ENCODE data around the gene HCRTR1. TPM values are rescaled to one million over a fixed set of nuclear protein-coding genes. Genes with fewer than 3 reads are reported as not detected.

HCRTR1 gene
- total RNA-seq, 1 experiment from 2014 or later: not detected

DNA sequence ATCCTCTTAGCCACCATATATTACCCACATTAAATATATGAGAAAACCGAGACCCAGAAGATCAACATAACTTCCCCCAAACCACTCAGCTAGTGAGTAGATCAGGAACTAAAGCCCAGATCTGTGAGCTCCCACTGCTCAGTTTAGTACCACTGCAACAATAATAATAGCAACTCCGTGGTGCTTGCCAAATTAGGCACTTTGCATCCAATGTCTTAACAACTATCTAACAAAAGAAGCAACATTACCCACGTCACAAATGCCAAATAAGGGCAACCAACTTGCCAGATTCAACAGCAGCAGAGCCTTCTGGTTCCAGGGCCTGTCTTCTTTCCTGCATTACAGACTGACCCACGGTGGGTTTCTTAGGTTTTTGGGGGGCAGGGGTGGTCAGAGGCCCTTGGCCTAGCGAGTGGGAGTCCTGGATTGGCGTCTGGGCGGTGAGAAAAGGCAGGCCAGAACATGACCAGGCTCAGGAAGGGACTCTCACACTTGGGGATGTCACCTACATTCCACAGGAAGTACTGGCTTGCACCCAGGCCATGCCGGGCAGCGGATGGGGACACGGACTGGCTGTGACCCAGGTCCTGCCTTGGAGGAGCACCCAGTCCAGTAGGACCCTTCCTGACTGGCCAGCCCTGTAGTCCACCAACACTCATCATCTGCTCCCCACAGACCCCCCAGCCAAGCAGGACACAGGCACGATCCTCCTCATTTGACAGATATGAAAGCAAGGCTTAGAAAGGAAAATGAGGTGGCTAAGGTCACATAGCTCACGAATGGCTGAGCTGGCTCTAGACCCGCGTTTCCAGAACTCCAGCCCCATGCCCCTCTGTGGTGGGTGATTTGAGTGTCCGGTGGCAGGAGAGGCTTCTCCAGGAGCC lies 4.6 kb downstream of the HCRTR1 start:
- H3K27me3 ChIP-seq (ENCODE audit: insufficient read depth, low read depth): no peaks in the 10 kb centered on the region
- no peaks in the 10 kb centered on the region for H3K79me2 ChIP-seq (ENCODE audit: low read depth)
- no peaks in the 10 kb centered on the region for H3K4me1 ChIP-seq (replicated peaks; ENCODE audit: insufficient read depth)
- H3K4me3 ChIP-seq: no peak overlapping the region
- H3K36me3 ChIP-seq (ENCODE audit: low read depth): no peaks in the 10 kb centered on the region
- TF ChIP-seq, protein P1, sequence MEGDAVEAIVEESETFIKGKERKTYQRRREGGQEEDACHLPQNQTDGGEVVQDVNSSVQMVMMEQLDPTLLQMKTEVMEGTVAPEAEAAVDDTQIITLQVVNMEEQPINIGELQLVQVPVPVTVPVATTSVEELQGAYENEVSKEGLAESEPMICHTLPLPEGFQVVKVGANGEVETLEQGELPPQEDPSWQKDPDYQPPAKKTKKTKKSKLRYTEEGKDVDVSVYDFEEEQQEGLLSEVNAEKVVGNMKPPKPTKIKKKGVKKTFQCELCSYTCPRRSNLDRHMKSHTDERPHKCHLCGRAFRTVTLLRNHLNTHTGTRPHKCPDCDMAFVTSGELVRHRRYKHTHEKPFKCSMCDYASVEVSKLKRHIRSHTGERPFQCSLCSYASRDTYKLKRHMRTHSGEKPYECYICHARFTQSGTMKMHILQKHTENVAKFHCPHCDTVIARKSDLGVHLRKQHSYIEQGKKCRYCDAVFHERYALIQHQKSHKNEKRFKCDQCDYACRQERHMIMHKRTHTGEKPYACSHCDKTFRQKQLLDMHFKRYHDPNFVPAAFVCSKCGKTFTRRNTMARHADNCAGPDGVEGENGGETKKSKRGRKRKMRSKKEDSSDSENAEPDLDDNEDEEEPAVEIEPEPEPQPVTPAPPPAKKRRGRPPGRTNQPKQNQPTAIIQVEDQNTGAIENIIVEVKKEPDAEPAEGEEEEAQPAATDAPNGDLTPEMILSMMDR (conservative IDR thresholded peaks at IDR 0.05): no peak
- TF ChIP-seq EZH2 (IDR thresholded peaks at IDR 0.05; ENCODE audit: low read depth): no peak
- H2AFZ ChIP-seq: no peak overlapping the region
- no peak overlapping the region for H3K27ac ChIP-seq
- H3K4me2 ChIP-seq: no peak overlapping the region
- POLR2A ChIA-PET (ENCODE audit: unreplicated experiment): no interaction called here
- intact Hi-C loops (cut with micrococcal nuclease; ENCODE audit: unreplicated experiment): no loop called here
- DNase-seq: no peak
- no peaks in the 10 kb centered on the region for H4K20me1 ChIP-seq (ENCODE audit: insufficient read depth)
- CTCF ChIA-PET: no interaction called here
- no TSS peak for BruUV-seq (replicated peaks)
- no peaks in the 10 kb centered on the region for H3K9me3 ChIP-seq (ENCODE audit: insufficient read depth, low read depth)
- no peaks in the 10 kb centered on the region for H3K9me2 ChIP-seq (ENCODE audit: insufficient read depth)
- peaks cover 6% of the 10 kb centered on the region; the same call in 1 of the 2 replicates for H3F3A ChIP-seq (ENCODE audit: insufficient read depth, low read depth)

GRCh38 chr1:31623365-31623764 lies 5.9 kb downstream of the HCRTR1 start:
- no TSS peak for BruUV-seq (replicated peaks)
- Histone ChIP-seq H3F3A (ENCODE audit: insufficient read depth, low read depth) (peaks cover 6% of the 10 kb centered on the region; the same call in 1 of the 2 replicates), H4K20me1 (ENCODE audit: insufficient read depth) (no peaks in the 10 kb centered on the region), H3K4me1 (replicated peaks; ENCODE audit: insufficient read depth) (no peaks in the 10 kb centered on the region), H3K27me3 (ENCODE audit: insufficient read depth, low read depth) (no peaks in the 10 kb centered on the region), H3K9me2 (ENCODE audit: insufficient read depth) (no peaks in the 10 kb centered on the region), H3K79me2 (ENCODE audit: low read depth) (no peaks in the 10 kb centered on the region), H3K36me3 (ENCODE audit: low read depth) (peaks cover 4% of the 10 kb centered on the region; the same call in 1 of the 2 replicates), H3K27ac (no peak overlapping the region), H3K9me3 (ENCODE audit: insufficient read depth, low read depth) (no peaks in the 10 kb centered on the region), H3K4me3 (no peak overlapping the region), H2AFZ (no peak overlapping the region), H3K4me2 (no peak overlapping the region)
- ChIA-PET CTCF (no interaction called here), POLR2A (ENCODE audit: unreplicated experiment) (interaction anchor here (0.7 kb wide), 1 partner anchor 26 kb away, joined by 5 read pairs; no protein-coding TSS in a partner anchor)
- DNase-seq: no peak
- intact Hi-C loops (cut with micrococcal nuclease; ENCODE audit: unreplicated experiment): no loop called here
- TF ChIP-seq EZH2 (IDR thresholded peaks at IDR 0.05; ENCODE audit: low read depth): no peak
- TF ChIP-seq, protein P1 (conservative IDR thresholded peaks at IDR 0.05): no peak

DNA sequence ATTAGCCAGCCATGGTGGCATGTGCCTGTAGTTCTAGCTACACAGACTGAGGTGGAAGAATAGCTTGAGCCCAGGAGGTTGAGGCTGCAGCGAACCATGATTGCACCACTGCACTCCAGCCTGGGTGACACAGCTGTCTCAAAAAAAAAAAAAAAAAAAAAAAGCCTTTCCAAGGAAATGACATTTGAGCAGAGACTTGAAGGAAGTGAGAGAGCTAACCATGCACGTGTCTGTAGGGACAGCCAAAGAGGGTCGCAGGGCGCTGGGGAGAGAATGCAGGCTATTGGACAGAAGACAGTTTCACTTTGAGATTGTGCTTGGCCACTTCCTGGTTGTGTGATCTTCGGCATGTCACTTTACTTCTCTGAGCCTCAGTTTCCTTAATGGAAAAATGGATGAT lies 6.8 kb downstream of the HCRTR1 start:
- Histone ChIP-seq H3K36me3 (ENCODE audit: low read depth) (peaks cover 14% of the 10 kb centered on the region), H3K4me1 (replicated peaks; ENCODE audit: insufficient read depth) (no peaks in the 10 kb centered on the region), H3K27me3 (ENCODE audit: insufficient read depth, low read depth) (no peaks in the 10 kb centered on the region), H3F3A (ENCODE audit: insufficient read depth, low read depth) (peaks cover 6% of the 10 kb centered on the region; the same call in 1 of the 2 replicates), H3K27ac (no peak overlapping the region), H3K79me2 (ENCODE audit: low read depth) (no peaks in the 10 kb centered on the region), H4K20me1 (ENCODE audit: insufficient read depth) (no peaks in the 10 kb centered on the region), H2AFZ (no peak overlapping the region), H3K4me2 (no peak overlapping the region), H3K9me3 (ENCODE audit: insufficient read depth, low read depth) (no peaks in the 10 kb centered on the region), H3K4me3 (no peak overlapping the region), H3K9me2 (ENCODE audit: insufficient read depth) (no peaks in the 10 kb centered on the region)
- ChIA-PET CTCF (no interaction called here), POLR2A (ENCODE audit: unreplicated experiment) (no interaction called here)
- intact Hi-C loops (cut with micrococcal nuclease; ENCODE audit: unreplicated experiment): no loop called here
- DNase-seq: no peak
- no peak for TF ChIP-seq EZH2 (IDR thresholded peaks at IDR 0.05; ENCODE audit: low read depth)
- TF ChIP-seq, protein P1 (conservative IDR thresholded peaks at IDR 0.05): no peak
- BruUV-seq (replicated peaks): no TSS peak
